ENCODE results near the gene ADARB1. TPM values are rescaled to one million over a fixed set of nuclear protein-coding genes. Genes with fewer than 3 reads are reported as not detected.

ADARB1 gene
- total and polyA plus RNA-seq, 2 donors (not counting 1 experiment from before 2014, with no cell fraction given): 17.1 to 33.3 TPM

- Mint-ChIP-seq H3K27ac (no peak overlapping the region), H3K4me1 (peaks cover 5% of the 10 kb centered on the region), H3K27me3 (peaks cover 19% of the 10 kb centered on the region), H3K9me3 (ENCODE audit: insufficient read depth) (no peaks in the 10 kb centered on the region), H3K4me3 (no peak overlapping the region)
- Histone ChIP-seq H3K27me3 (replicated peaks in 1 of 4; ENCODE audit: control extremely low read depth in 1 of 4, control insufficient read depth in 3 of 4, insufficient read depth in 4 of 4, low read length in 3 of 4) (peaks cover 0 to 15% (median 4%) of the 10 kb centered on the region in 4 experiments), H3K4me2 (replicated peaks; ENCODE audit: low read depth, low read length, poor library complexity, severe bottlenecking) (no peak overlapping the region), H2AFZ (ENCODE audit: insufficient read depth, low read depth, low read length, poor library complexity, severe bottlenecking) (no peak overlapping the region), H3K9me3 (ENCODE audit: control extremely low read depth in 1 of 3, control insufficient read depth in 2 of 3, insufficient read depth in 1 of 3, low read length in 2 of 3) (peaks cover 0 to 10% (median 0%) of the 10 kb centered on the region in 3 donors), H3K36me3 (replicated peaks in 1 of 2; ENCODE audit: control extremely low read depth in 1 of 2, control insufficient read depth in 1 of 2, extremely low read depth in 1 of 2, insufficient read depth in 2 of 2, low read length in 1 of 2) (no peaks in the 10 kb centered on the region), H3K9ac (ENCODE audit: low read length) (no peak overlapping the region), H4K20me1 (ENCODE audit: control insufficient read depth, insufficient read depth, low read length, poor library complexity, severe bottlenecking) (no peaks in the 10 kb centered on the region), H3K27ac (ENCODE audit: low read length in 2 of 2) (no peak overlapping the region), H3K79me2 (ENCODE audit: control insufficient read depth, insufficient read depth, low read length) (no peaks in the 10 kb centered on the region), H3K4me1 (ENCODE audit: control insufficient read depth in 2 of 2, insufficient read depth in 2 of 2, low read length in 2 of 2) (peaks cover 3 to 11% of the 10 kb centered on the region in 2 donors), H3K4me3 (ENCODE audit: control extremely low read depth in 1 of 5, extremely low read depth in 1 of 5, insufficient read depth in 1 of 5, low read depth in 2 of 5, low read length in 4 of 5) (no peak overlapping the region)
- ATAC-seq (ENCODE audit: low read depth) (no peak), DNase-seq (no peak)
- CTCF ChIA-PET: no interaction called here
- TF ChIP-seq EZH2 (IDR thresholded peaks at IDR 0.05; ENCODE audit: borderline replicate concordance, insufficient read depth, low read depth, low read length, poor library complexity, severe bottlenecking) (no peak), CTCF (IDR thresholded peaks at IDR 0.05) (no peak)
- POLR2A ChIA-PET: no interaction called here
- intact Hi-C loops (cut with micrococcal nuclease): no loop called here
- WGBS (ENCODE audit: insufficient coverage): 95% methylated on average over 26 of the region's 28 CpGs
These were observed 177.5 kb downstream of the ADARB1 start for GRCh38 chr21:45251635-45252447.

GRCh38 chr21:45252448-45252925 is 178.1 kb downstream of the ADARB1 start:
- peaks cover 5% of the 10 kb centered on the region for H3K4me1 Mint-ChIP-seq
- H3K4me2 ChIP-seq (replicated peaks; ENCODE audit: low read depth, low read length, poor library complexity, severe bottlenecking): no peak overlapping the region
- H3K27me3 ChIP-seq (replicated peaks in 1 of 4; ENCODE audit: control extremely low read depth in 1 of 4, control insufficient read depth in 3 of 4, insufficient read depth in 4 of 4, low read length in 3 of 4): peaks cover 0 to 15% (median 4%) of the 10 kb centered on the region in 4 experiments
- no peak overlapping the region for H3K4me3 ChIP-seq (ENCODE audit: control extremely low read depth in 1 of 5, extremely low read depth in 1 of 5, insufficient read depth in 1 of 5, low read depth in 2 of 5, low read length in 4 of 5)
- H3K27ac ChIP-seq (ENCODE audit: low read length in 2 of 2): no peak overlapping the region
- WGBS (ENCODE audit: insufficient coverage): no CpG with 5 or more reads among the region's 13 CpGs
- peaks cover 17% of the 10 kb centered on the region for H3K27me3 Mint-ChIP-seq
- no peak for TF ChIP-seq EZH2 (IDR thresholded peaks at IDR 0.05; ENCODE audit: borderline replicate concordance, insufficient read depth, low read depth, low read length, poor library complexity, severe bottlenecking)
- H3K36me3 ChIP-seq (replicated peaks in 1 of 2; ENCODE audit: control extremely low read depth in 1 of 2, control insufficient read depth in 1 of 2, extremely low read depth in 1 of 2, insufficient read depth in 2 of 2, low read length in 1 of 2): no peaks in the 10 kb centered on the region
- no peak overlapping the region for H3K27ac Mint-ChIP-seq
- ATAC-seq (ENCODE audit: low read depth) (no peak), DNase-seq (no peak)
- H3K79me2 ChIP-seq (ENCODE audit: control insufficient read depth, insufficient read depth, low read length): no peaks in the 10 kb centered on the region
- H4K20me1 ChIP-seq (ENCODE audit: control insufficient read depth, insufficient read depth, low read length, poor library complexity, severe bottlenecking): no peaks in the 10 kb centered on the region
- intact Hi-C loops (cut with micrococcal nuclease): no loop called here
- no peak overlapping the region for H3K4me3 Mint-ChIP-seq
- peaks cover 0 to 10% (median 0%) of the 10 kb centered on the region in 3 donors for H3K9me3 ChIP-seq (ENCODE audit: control extremely low read depth in 1 of 3, control insufficient read depth in 2 of 3, insufficient read depth in 1 of 3, low read length in 2 of 3)
- peaks cover 6 to 15% of the 10 kb centered on the region in 2 donors for H3K4me1 ChIP-seq (ENCODE audit: control insufficient read depth in 2 of 2, insufficient read depth in 2 of 2, low read length in 2 of 2)
- CTCF ChIA-PET: no interaction called here
- H3K9ac ChIP-seq (ENCODE audit: low read length): no peak overlapping the region
- no peaks in the 10 kb centered on the region for H3K9me3 Mint-ChIP-seq (ENCODE audit: insufficient read depth)
- POLR2A ChIA-PET: no interaction called here
- H2AFZ ChIP-seq (ENCODE audit: insufficient read depth, low read depth, low read length, poor library complexity, severe bottlenecking): no peak overlapping the region

All from B cell (primary cell).